ENCODE results near the gene GSN. TPM values are rescaled to one million over a fixed set of nuclear protein-coding genes. Genes with fewer than 3 reads are reported as not detected.

The GSN gene
- total RNA-seq, 1 experiment from 2014 or later = 28.4 TPM

- H3K27ac ChIP-seq (ENCODE audit: low read depth, low read length, poor library complexity, severe bottlenecking) = no peak overlapping the region
- ChIA-PET CTCF (interaction anchor here (1.0 to 2.4 kb wide), 8 partner anchors 11 to 107 kb away, joined by 3 to 27 read pairs (median 4); no protein-coding TSS in a partner anchor), POLR2A (ENCODE audit: low non-redundant PET) (no interaction called here)
- no peak for DNase-seq (ENCODE audit: low spot score)
- no peaks in the 10 kb centered on the region for H3K27me3 ChIP-seq (replicated peaks; ENCODE audit: insufficient read depth, low read depth, low read length, poor library complexity)
- BruUV-seq (replicated peaks) = no TSS peak
- no peak for TF ChIP-seq EZH2 (IDR thresholded peaks at IDR 0.05; ENCODE audit: borderline replicate concordance, low read depth, low read length, poor library complexity, severe bottlenecking)
- H3K4me1 ChIP-seq (ENCODE audit: insufficient read depth, low read length, poor library complexity, severe bottlenecking) = no peaks in the 10 kb centered on the region
- H3K36me3 ChIP-seq (ENCODE audit: insufficient read depth, low read length, poor library complexity, severe bottlenecking) = no peaks in the 10 kb centered on the region
- H3K9me3 ChIP-seq (ENCODE audit: low read depth, low read length, poor library complexity, severe bottlenecking) = no peaks in the 10 kb centered on the region
- intact Hi-C loops (cut with micrococcal nuclease; ENCODE audit: unreplicated experiment) = no loop called here
- H3K4me3 ChIP-seq (ENCODE audit: low read depth, low read length, poor library complexity, severe bottlenecking) = no peak overlapping the region
These were observed 51.4 kb downstream of the GSN start for GRCh38 chr9:121319383-121319780.

GRCh38 chr9:121321016-121321503 is 53.1 kb downstream of the GSN start:
- Histone ChIP-seq H3K27ac (ENCODE audit: low read depth, low read length, poor library complexity, severe bottlenecking) (no peak overlapping the region), H3K4me3 (ENCODE audit: low read depth, low read length, poor library complexity, severe bottlenecking) (no peak overlapping the region), H3K27me3 (replicated peaks; ENCODE audit: insufficient read depth, low read depth, low read length, poor library complexity) (no peaks in the 10 kb centered on the region), H3K9me3 (ENCODE audit: low read depth, low read length, poor library complexity, severe bottlenecking) (no peaks in the 10 kb centered on the region), H3K36me3 (ENCODE audit: insufficient read depth, low read length, poor library complexity, severe bottlenecking) (no peaks in the 10 kb centered on the region), H3K4me1 (ENCODE audit: insufficient read depth, low read length, poor library complexity, severe bottlenecking) (no peaks in the 10 kb centered on the region)
- no TSS peak for BruUV-seq (replicated peaks)
- ChIA-PET POLR2A (ENCODE audit: low non-redundant PET) (no interaction called here), CTCF (interaction anchor here (0.6 to 2.4 kb wide), 6 partner anchors 11 to 107 kb away, joined by 3 to 27 read pairs (median 6); no protein-coding TSS in a partner anchor)
- no peak for TF ChIP-seq CTCF (conservative IDR thresholded peaks at IDR 0.05; ENCODE audit: low read depth, low read length)
- TF ChIP-seq EZH2 (IDR thresholded peaks at IDR 0.05; ENCODE audit: borderline replicate concordance, low read depth, low read length, poor library complexity, severe bottlenecking) = no peak
- intact Hi-C loops (cut with micrococcal nuclease; ENCODE audit: unreplicated experiment) = loop anchor here (2.0 kb wide), 1 partner anchor 108 kb away; no protein-coding TSS in a partner anchor
- DNase-seq (ENCODE audit: low spot score) = no peak

- TF ChIP-seq EZH2 (IDR thresholded peaks at IDR 0.05; ENCODE audit: borderline replicate concordance, low read depth, low read length, poor library complexity, severe bottlenecking) = no peak
- no peak for TF ChIP-seq CTCF (conservative IDR thresholded peaks at IDR 0.05; ENCODE audit: low read depth, low read length)
- H3K4me3 ChIP-seq (ENCODE audit: low read depth, low read length, poor library complexity, severe bottlenecking) = no peak overlapping the region
- DNase-seq (ENCODE audit: low spot score) = no peak
- ChIA-PET POLR2A (ENCODE audit: low non-redundant PET) (no interaction called here), CTCF (no interaction called here)
- H3K27me3 ChIP-seq (replicated peaks; ENCODE audit: insufficient read depth, low read depth, low read length, poor library complexity) = no peaks in the 10 kb centered on the region
- intact Hi-C loops (cut with micrococcal nuclease; ENCODE audit: unreplicated experiment) = no loop called here
- H3K9me3 ChIP-seq (ENCODE audit: low read depth, low read length, poor library complexity, severe bottlenecking) = no peaks in the 10 kb centered on the region
- no peak overlapping the region for H3K27ac ChIP-seq (ENCODE audit: low read depth, low read length, poor library complexity, severe bottlenecking)
- no TSS peak for BruUV-seq (replicated peaks)
- H3K4me1 ChIP-seq (ENCODE audit: insufficient read depth, low read length, poor library complexity, severe bottlenecking) = no peaks in the 10 kb centered on the region
- H3K36me3 ChIP-seq (ENCODE audit: insufficient read depth, low read length, poor library complexity, severe bottlenecking) = no peaks in the 10 kb centered on the region
These were observed 54.2 kb downstream of the GSN start for GRCh38 chr9:121322037-121322736.

All from A673 (cell line).